ENCODE data around the gene ARHGAP45.

Gene ARHGAP45

DNA sequence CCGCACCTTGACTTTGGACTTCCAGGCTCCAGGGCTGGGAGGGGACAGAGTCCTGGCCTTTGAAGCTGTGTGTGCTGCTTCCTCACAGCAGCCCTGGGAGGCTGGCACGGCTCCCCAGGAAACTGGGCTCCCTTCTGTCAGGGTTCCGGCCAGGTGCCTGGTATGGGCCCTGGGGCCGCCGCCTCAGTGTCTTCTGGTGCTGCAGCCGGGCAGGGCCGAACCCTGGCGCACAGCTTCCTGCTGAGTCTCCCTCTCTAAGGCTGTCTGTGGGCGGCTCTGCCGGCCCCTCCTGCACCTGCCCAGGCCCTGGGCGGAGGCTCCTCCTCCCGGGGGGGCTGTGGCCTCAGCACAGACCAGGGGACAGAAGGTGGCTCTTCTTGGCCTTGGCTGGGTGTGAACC is 69.2 kb downstream of the ARHGAP45 start:
- no peak for DNase-seq (ENCODE audit: low spot score)
